Erythroblast (primary cell): ENCODE measurements around the gene NEO1.

Source experiments
- GATA1 ChIP-seq: IDR thresholded peaks from 2 replicates; pipeline ENCODE4 v1.6.1; 2011; ENCODE audit warnings: low read depth, mild to moderate bottlenecking, control low read depth, low read length, moderate library complexity
- POLR2A ChIP-seq: IDR thresholded peaks from 2 replicates; pipeline ENCODE4 v1.6.1; 2011; ENCODE audit warnings: mild to moderate bottlenecking, low read length

DNA sequence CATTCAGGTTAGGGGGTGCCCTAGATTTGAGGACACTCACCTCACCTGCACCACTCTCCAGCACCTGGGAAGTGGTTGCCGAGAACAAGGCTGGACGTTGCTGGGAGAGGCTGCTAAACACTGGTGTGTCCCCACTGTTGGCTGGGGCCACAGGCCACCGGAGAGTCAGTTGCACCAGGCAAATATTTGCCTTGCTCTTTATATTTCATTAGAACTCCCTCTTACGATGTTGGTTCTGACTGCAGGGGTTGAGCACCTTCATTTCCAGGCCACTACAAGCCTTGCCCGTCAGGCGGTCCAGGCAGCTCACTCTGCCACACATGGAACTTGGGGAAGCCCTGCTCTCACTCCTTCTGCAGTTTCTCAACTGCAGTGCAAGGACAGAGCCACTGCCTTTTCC, 285.8 kb downstream of the NEO1 start:
- no peak for TF ChIP-seq POLR2A
- TF ChIP-seq GATA1, result no peak
